Endothelial cell of umbilical vein (primary cell): Measurements from ENCODE around the gene CFAP97.

Experiments
- EZH2 ChIP-seq: IDR thresholded peaks from 2 replicates; pipeline ENCODE4 v1.6.1; 2012; ENCODE audit warnings: borderline replicate concordance, low read depth, mild to moderate bottlenecking, moderate library complexity, low read length, inconsistent platforms; ENCODE audit not compliant: severe bottlenecking
- POLR2A ChIP-seq: IDR thresholded peaks from 2 replicates; pipeline ENCODE4 v1.6.1; 2012; ENCODE audit warnings: low read depth, mild to moderate bottlenecking, control low read depth, low read length
- TF ChIP-seq, protein P1 (sequence below), 2 donors: IDR thresholded peaks; 1 replicate in 1 of 2; 2 replicates in 1 of 2; pipeline ENCODE4 v1.5.1; 2011; ENCODE audit warnings: low read length in 2 of 2, mild to moderate bottlenecking in 2 of 2, moderate library complexity in 2 of 2, control low read depth in 1 of 2, inconsistent platforms in 1 of 2, low read depth in 1 of 2; ENCODE audit not compliant: insufficient read depth in 1 of 2; ENCODE audit errors: extremely low read depth in 1 of 2

DNA sequence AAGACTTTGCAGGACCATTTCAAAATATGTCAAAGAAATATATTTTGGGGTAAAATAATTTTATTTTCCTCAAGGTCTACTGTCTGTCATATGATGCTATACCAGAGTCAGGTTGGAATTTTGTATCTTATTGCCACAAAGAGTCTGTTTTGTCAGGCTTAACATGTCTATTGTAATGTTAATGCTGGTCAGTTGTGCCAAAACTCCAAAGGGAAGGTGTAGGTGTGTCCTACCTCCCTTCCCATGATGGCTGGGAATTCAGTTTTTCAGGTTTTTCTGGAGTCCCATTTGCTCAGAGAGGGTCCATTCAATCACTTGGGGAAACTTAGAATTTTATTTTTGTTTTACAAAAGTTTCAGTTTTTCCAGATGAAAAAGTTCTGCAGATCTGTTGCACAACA is 94.1 kb downstream of the CFAP97 start:
- TF ChIP-seq, protein P1, sequence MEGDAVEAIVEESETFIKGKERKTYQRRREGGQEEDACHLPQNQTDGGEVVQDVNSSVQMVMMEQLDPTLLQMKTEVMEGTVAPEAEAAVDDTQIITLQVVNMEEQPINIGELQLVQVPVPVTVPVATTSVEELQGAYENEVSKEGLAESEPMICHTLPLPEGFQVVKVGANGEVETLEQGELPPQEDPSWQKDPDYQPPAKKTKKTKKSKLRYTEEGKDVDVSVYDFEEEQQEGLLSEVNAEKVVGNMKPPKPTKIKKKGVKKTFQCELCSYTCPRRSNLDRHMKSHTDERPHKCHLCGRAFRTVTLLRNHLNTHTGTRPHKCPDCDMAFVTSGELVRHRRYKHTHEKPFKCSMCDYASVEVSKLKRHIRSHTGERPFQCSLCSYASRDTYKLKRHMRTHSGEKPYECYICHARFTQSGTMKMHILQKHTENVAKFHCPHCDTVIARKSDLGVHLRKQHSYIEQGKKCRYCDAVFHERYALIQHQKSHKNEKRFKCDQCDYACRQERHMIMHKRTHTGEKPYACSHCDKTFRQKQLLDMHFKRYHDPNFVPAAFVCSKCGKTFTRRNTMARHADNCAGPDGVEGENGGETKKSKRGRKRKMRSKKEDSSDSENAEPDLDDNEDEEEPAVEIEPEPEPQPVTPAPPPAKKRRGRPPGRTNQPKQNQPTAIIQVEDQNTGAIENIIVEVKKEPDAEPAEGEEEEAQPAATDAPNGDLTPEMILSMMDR (IDR thresholded peaks at IDR 0.05; ENCODE audit: extremely low read depth in 1 of 2, insufficient read depth in 1 of 2, low read depth in 1 of 2, low read length in 2 of 2) = no peak
- TF ChIP-seq POLR2A = no peak
- no peak for TF ChIP-seq EZH2
